PC-9 (cell line): Measurements from ENCODE around the gene CPNE4.

ENCODE experiments used
- CTCF ChIP-seq: fragments of 200-600 bp; sonication (generic); conservative IDR thresholded peaks from 2 replicates; pipeline ENCODE4 v1.6.1; 2017; ENCODE audit warnings: mixed run types, antibody characterized with exemption, mild to moderate bottlenecking, moderate library complexity
- EZH2 ChIP-seq: fragments of 200-600 bp; sonication (generic); IDR thresholded peaks from 2 replicates; pipeline ENCODE4 v1.8.0; 2017; ENCODE audit warnings: antibody characterized with exemption, low read depth

GRCh38 chr3:131711114-131711768 lies 323.6 kb downstream of the CPNE4 start:
- TF ChIP-seq CTCF: no peak
- TF ChIP-seq EZH2: no peak
